Hematopoietic multipotent progenitor cell (in vitro differentiated cells): ENCODE results near the gene TGOLN2. TPM values are rescaled to one million over a fixed set of nuclear protein-coding genes. Genes with fewer than 3 reads are reported as not detected.

ENCODE experiments used
- DNase-seq, 3 donors: peaks; one replicate each; pipeline ENCODE4 v3.0.0-alpha.2; 2011 to 2015; ENCODE audit warnings: low read depth in 2 of 3, low spot score in 2 of 3
- total RNA-seq: library from RNA; depleted of rRNA; stranded (reverse); fragments of >200 nt; gene quantifications from one replicate; pipeline ENCODE4 v1.2.3, GENCODE V29; 2012

TGOLN2 gene
- total RNA-seq, 1 donor, result 59.2 TPM

GRCh38 chr2:85309699-85310321 lies 18.0 kb downstream of the TGOLN2 start:
- no peak for DNase-seq

- DNase-seq, result peak in 1 of 3 donors; percentile 21
Observed at GRCh38 chr2:85308896-85309555, 18.8 kb downstream of the TGOLN2 start.

GRCh38 chr2:85308201-85308600 lies 19.6 kb downstream of the TGOLN2 start:
- DNase-seq, result no peak

GRCh38 chr2:85307527-85307897 lies 20.3 kb downstream of the TGOLN2 start:
- no peak for DNase-seq

- DNase-seq, result no peak
Observed at GRCh38 chr2:85303780-85304531, 23.8 kb downstream of the TGOLN2 start.

- DNase-seq, result no peak
Observed at GRCh38 chr2:85302121-85302520, 25.7 kb downstream of the TGOLN2 start.

- DNase-seq, result peak in 2 of 3 donors; percentile 52 to 72
Observed at GRCh38 chr2:85291425-85292023, 36.3 kb downstream of the TGOLN2 start.

GRCh38 chr2:85288244-85288725 lies 39.5 kb downstream of the TGOLN2 start:
- DNase-seq, result no peak

- DNase-seq, result no peak
Observed at GRCh38 chr2:85287721-85288120, 40.1 kb downstream of the TGOLN2 start.

- no peak for DNase-seq
Observed at GRCh38 chr2:85286918-85287317, 40.9 kb downstream of the TGOLN2 start.

GRCh38 chr2:85283641-85284040 lies 44.1 kb downstream of the TGOLN2 start:
- DNase-seq, result no peak

- DNase-seq, result no peak
Observed at GRCh38 chr2:85282914-85283313, 44.9 kb downstream of the TGOLN2 start.

- no peak for DNase-seq
Observed at GRCh38 chr2:85281553-85281952, 46.2 kb downstream of the TGOLN2 start.

- no peak for DNase-seq
Observed at GRCh38 chr2:85278361-85278760, 49.4 kb downstream of the TGOLN2 start.

- no peak for DNase-seq
Observed at GRCh38 chr2:85277416-85278158, 50.2 kb downstream of the TGOLN2 start.

GRCh38 chr2:85276571-85277118 lies 51.1 kb downstream of the TGOLN2 start:
- no peak for DNase-seq

- no peak for DNase-seq
Observed at GRCh38 chr2:85275984-85276540, 51.7 kb downstream of the TGOLN2 start.

- no peak for DNase-seq
Observed at GRCh38 chr2:85273738-85274731, 53.8 kb downstream of the TGOLN2 start.

GRCh38 chr2:85272357-85272756 lies 55.4 kb downstream of the TGOLN2 start:
- DNase-seq, result no peak
